ENCODE results near the gene SP6.

- TF ChIP-seq POLR2A (IDR thresholded peaks at IDR 0.05; ENCODE audit: low read depth, low read length), result no peak
- no peak for TF ChIP-seq POLR2AphosphoS5 (IDR thresholded peaks at IDR 0.05; ENCODE audit: low read depth, low read length)
- TF ChIP-seq TAF1 (IDR thresholded peaks at IDR 0.05; ENCODE audit: borderline replicate concordance, low read depth, low read length), result no peak
Observed at GRCh38 chr17:47837401-47838039, 13.4 kb downstream of the SP6 start.

Measured in GM12892 (cell line).